Daoy (cell line): Measurements from ENCODE around the gene AKR1B1. TPM values are rescaled to one million over a fixed set of nuclear protein-coding genes. Genes with fewer than 3 reads are reported as not detected.
"Not testable (repeated sequence)": the region's sequence is repeated elsewhere in the genome, so short reads cannot be mapped to it uniquely, and the experiment has no call there.

Source experiments
- DNase-seq: peaks from one replicate; pipeline ENCODE4 v3.0.0-alpha.2; 2015; ENCODE audit warnings: low read depth
- total RNA-seq: library from RNA; depleted of rRNA; stranded (reverse); fragments of >200 nt; shearing (Covaris generic); gene quantifications from 2 replicates; pipeline ENCODE4 v1.2.3, GENCODE V29; 2014; rRNA removed

The AKR1B1 gene
- total RNA-seq = 111 TPM in 2 replicates

GRCh38 chr7:134458806-134459698 lies at the start of gene AKR1B1:
TSS of gene AKR1B1 (minus strand) at chr7:134459100. CDS start at chr7:134459062, 38 bp downstream.
- peak; percentile 98 for DNase-seq

GRCh38 chr7:134505856-134506255 lies 47.0 kb upstream of the AKR1B1 start:
- DNase-seq = no peak

- peak; percentile 12 for DNase-seq
Observed at GRCh38 chr7:134504660-134505164, 45.8 kb upstream of the AKR1B1 start.

GRCh38 chr7:134502463-134503371 lies 43.8 kb upstream of the AKR1B1 start:
- DNase-seq = no peak

- DNase-seq = no peak
Observed at GRCh38 chr7:134500982-134501381, 42.1 kb upstream of the AKR1B1 start.

- DNase-seq = no peak
Observed at GRCh38 chr7:134500406-134500805, 41.5 kb upstream of the AKR1B1 start.

- no peak for DNase-seq
Observed at GRCh38 chr7:134495546-134495945, 36.6 kb upstream of the AKR1B1 start.

- no peak for DNase-seq
Observed at GRCh38 chr7:134493091-134493490, 34.2 kb upstream of the AKR1B1 start.

- not testable (repeated sequence) for DNase-seq
Observed at GRCh38 chr7:134487721-134488120, 28.8 kb upstream of the AKR1B1 start.

- DNase-seq = no peak
Observed at GRCh38 chr7:134485203-134485602, 26.3 kb upstream of the AKR1B1 start.

GRCh38 chr7:134483296-134483695 lies 24.4 kb upstream of the AKR1B1 start:
- no peak for DNase-seq

- DNase-seq = no peak
Observed at GRCh38 chr7:134482858-134483257, 24.0 kb upstream of the AKR1B1 start.

GRCh38 chr7:134481167-134481566 lies 22.3 kb upstream of the AKR1B1 start:
- DNase-seq = no peak

GRCh38 chr7:134480730-134481129 lies 21.8 kb upstream of the AKR1B1 start:
- peak; percentile 83 for DNase-seq

GRCh38 chr7:134480202-134480601 lies 21.3 kb upstream of the AKR1B1 start:
- DNase-seq = no peak

- DNase-seq = no peak
Observed at GRCh38 chr7:134478707-134479106, 19.8 kb upstream of the AKR1B1 start.

- DNase-seq = no peak
Observed at GRCh38 chr7:134477954-134478353, 19.1 kb upstream of the AKR1B1 start.

- no peak for DNase-seq
Observed at GRCh38 chr7:134476044-134476443, 17.1 kb upstream of the AKR1B1 start.

- DNase-seq = no peak
Observed at GRCh38 chr7:134474828-134475227, 15.9 kb upstream of the AKR1B1 start.

- peak; percentile 30 for DNase-seq
Observed at GRCh38 chr7:134473861-134474291, 15.0 kb upstream of the AKR1B1 start.

GRCh38 chr7:134472572-134473244 lies 13.8 kb upstream of the AKR1B1 start:
- no peak for DNase-seq

- DNase-seq = peak; percentile 79
Observed at GRCh38 chr7:134470864-134471263, 12.0 kb upstream of the AKR1B1 start.
